Measurements from ENCODE around the gene GPR18.
"Not testable (repeated sequence)": the region's sequence is repeated elsewhere in the genome, so short reads cannot be mapped to it uniquely, and the experiment has no call there.

GPR18 gene

DNA sequence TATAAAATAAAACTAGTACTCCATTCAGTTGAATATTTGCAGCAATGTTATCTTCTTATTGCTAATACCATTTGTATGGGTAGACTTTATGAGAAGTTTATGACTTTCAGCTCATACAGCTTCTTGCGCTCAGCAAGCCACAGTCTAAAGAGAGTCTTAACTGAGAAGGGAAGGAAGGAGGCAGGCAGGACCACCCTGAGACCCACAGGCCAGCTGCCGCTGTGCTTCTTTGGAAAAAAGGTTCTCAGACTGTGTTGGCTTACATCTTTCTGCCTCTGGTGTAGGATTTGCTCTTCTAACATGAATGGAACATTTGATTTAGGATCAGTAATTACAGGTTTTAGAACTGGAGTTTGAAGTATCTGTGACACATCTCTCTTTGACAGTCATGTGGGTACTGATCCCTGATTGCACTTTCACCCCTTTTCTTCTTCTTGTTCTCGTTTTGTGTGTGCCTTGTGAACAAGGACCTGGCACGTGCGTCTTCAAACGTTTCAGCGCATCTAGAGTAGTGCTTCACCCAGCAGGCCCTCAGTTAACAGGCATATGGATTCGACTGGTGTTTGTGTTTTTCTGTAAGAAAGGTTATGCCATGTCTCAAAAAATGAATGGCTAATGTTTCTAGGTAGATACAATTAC lies 7.1 kb upstream of the GPR18 start:
- DNase-seq = no peak

DNA sequence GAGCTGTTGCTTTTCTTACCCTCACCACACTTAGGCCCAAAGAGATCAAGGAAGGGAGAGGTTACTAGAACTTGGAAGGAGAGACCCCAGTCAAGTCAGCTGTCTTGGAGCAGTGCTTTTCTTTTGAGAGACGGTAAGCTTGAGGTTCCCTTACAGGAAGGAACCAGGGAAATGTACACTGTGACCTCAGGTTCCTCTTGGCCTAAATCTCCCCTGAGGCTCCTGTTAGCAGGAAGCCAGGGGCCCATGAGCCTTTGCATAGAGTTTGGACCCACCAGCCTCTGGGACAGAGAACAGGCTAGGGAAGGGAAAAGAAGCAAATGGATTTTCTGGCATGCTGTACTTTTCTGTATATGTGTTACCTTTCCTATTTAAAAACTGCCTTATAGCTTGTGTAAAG lies 5.9 kb upstream of the GPR18 start:
- no peak for DNase-seq

DNA sequence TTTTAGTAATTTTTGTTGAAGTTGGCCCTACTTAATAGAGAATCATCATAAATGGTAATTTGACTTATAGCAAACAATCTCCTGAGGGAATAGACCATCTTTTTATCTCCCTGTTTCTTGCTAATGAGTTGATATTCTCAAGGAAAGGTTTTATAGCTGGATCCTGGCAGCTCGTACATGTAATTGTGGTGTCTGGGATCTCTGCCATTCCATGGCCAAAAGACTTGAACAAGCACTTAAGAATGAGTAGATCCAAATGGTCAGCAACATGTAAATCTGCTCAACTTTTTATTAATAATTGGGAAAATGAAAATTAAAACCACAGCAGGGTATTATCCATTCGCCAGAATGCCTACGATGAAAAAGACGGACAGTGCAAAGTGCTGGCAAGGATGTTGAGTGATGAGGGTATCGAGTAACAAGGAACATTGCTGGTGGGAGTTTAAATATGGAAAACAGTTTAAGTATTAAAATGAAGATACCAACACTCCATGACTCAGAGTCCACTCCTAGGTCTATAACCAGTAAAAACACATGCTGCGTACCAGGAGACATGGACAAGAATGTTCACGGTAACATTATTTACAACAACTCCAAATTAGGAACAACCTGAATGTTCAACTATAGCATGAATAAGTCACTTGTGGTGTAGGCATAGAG lies 5.1 kb upstream of the GPR18 start:
- DNase-seq = no peak

DNA sequence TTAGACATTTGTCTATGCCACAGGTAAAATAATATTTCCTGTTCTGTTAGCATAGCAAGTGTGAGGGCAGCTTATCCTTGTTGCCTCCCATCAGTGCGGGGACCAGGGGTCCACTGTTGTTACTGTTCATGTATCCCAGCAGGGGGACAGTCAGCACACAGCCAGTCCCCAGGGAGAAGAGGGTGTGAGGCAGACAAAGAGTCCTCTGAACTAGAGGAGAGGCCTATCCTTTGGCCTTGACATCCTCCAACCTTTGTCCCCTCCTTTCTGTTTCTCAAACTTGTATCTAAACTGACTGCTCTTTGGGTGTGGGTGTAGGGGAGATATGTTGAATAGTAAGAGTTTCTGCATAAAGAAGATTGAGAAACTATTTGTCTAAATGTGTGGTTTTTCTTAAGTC lies 2.9 kb upstream of the GPR18 start:
- DNase-seq = no peak

DNA sequence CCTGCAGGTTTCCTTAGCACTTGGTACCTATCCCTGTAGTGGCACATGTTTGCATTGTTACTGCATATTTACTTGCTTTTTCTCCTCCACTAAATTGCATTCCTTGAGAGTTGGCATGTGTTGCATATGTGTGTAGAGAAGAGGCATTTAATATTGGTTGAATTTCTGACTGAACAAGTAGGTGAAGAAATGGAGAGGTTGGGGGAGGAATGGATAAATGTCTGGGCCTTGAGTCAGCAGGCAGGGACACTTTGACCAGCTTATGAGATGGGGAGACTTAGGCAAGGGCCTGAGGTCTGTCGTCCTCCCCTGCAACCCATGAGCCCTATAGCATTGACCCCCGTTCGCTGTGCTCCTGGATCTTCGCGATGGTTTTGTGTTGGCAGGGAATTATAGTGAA lies 2.0 kb upstream of the GPR18 start:
- DNase-seq = no peak

DNA sequence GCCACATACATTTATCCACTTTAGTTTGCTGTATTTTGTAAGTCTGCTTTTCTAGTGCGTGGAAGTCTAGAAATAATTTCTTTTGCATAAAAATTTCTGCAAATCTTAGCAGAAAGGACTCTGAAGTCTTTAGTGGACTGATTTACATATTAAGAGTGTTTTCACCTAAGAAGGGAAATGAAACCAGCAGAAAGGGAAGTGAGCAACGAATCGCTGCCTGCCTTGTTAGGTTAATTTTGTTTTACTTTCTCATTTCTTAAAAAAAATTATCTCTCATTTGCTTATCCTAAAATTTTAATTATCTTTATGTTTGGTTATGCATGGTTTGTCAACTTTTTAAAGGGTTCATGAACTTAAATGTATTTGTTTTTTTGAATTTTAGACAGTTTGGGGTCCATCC lies 767 bp upstream of the GPR18 start:
- DNase-seq = no peak

DNA sequence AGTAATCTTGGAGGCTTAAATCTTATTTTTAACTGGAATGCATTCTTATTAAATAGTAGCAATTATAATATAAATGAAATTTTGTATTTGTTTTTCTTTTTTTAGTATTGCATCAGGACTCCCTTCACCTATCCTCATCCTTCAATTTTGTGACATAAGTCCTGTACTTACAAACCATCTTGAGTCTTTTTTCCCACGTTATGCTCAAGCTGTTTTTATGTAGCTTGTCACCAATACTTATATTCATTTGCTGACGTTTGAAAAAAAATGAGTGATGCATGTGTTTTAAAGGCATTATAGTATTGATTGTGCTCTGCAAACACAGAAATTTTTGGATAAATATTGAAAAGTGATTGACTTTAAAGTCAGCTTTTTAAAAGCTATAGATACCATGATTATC lies 888 bp downstream of the GPR18 start:
- no peak for DNase-seq

DNA sequence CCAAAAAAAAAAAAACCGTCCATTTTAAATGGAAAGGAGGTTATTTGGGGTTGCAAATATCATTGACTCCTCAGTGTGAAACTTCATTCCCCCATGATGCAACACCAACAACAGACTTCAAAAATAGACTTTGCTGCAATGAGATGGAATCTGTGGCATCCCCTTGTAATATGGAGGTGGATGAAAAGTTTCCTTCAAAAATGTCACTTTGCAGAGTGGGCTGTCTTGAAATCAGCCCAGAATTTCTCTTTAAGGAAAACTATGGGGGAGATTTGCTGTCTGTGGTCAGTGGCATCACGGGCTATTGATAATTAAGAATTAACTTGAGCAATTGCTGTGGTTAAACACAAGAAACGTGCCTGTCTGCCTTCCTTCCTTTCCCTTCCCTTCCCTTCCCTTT lies 1.5 kb downstream of the GPR18 start:
- no peak for DNase-seq

DNA sequence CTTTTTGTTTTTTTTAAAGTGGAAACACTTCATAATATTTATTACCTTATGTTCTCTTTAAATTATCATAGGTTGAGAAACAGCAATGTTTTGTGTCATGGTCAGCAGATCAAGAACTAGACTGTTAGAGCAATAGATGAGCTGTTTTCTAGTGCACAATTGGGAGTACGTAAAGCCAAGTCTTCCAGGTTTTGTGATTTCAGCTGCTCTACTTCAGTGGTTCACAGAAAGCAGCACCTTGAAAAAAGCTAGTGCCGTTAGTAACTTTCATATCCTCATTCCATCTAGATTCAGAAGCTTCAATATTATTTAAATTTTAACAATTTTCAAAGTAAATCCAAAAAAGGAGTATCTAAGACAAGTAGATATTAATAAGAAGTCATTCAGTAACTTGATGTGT lies 1.9 kb downstream of the GPR18 start:
- DNase-seq = no peak

DNA sequence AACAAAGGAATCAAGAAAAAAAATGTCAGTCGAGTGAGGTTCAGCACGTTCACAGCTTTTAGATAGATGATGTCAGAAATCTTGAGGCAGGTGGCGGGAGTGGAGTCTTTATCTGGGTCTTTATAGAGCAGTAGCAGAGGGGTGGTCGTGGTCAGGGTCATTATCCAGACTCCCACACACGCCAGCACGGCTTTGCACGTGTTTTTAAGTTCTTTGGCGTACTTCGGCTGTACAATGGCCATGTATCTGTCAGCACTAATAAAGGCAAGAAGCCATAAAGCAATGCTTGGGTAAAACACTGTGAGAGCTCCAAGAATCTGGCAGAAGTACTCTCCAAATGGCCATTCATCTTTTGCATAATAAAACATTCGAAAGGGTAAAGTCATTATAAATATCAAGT lies 2.9 kb downstream of the GPR18 start:
- no peak for DNase-seq

DNA sequence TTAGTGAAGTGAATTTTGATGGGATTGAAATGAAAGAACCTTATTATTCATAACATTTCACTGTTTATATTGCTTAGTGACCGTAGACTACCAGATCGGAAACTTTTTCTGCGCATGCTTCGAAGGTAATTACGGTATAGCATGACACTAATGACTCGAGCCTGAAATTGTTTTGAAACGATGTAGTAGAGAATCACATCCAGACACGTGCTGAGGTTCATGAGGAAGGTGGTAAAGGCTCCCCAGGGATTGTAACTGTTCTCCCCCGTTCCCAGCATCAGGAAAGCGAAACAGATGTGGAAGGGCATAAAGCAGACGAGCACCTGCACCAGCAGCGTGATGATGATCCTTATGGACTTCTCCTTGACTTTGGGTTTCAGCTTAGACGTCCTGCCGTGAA lies 3.3 kb downstream of the GPR18 start:
- DNase-seq = no peak

DNA sequence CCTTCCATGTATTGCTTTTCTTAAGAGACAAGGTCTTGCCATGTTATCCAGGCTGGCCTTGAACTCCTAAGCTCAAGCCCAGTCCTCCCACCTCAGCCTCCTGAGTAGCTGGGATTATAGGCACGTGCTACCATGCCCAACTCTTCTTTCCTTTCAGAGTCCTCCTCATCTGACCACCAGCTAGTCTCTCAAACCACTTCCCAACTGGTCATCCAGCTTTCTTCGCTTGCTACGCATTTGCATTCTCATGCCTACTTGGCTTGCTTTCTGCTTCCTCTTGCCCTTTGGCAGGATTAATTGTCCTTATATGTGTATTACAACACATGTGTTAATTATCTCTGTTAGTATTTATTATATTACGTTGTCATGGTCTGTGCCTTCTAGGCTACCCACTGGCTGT lies 6.3 kb downstream of the GPR18 start:
- no peak for DNase-seq

DNA sequence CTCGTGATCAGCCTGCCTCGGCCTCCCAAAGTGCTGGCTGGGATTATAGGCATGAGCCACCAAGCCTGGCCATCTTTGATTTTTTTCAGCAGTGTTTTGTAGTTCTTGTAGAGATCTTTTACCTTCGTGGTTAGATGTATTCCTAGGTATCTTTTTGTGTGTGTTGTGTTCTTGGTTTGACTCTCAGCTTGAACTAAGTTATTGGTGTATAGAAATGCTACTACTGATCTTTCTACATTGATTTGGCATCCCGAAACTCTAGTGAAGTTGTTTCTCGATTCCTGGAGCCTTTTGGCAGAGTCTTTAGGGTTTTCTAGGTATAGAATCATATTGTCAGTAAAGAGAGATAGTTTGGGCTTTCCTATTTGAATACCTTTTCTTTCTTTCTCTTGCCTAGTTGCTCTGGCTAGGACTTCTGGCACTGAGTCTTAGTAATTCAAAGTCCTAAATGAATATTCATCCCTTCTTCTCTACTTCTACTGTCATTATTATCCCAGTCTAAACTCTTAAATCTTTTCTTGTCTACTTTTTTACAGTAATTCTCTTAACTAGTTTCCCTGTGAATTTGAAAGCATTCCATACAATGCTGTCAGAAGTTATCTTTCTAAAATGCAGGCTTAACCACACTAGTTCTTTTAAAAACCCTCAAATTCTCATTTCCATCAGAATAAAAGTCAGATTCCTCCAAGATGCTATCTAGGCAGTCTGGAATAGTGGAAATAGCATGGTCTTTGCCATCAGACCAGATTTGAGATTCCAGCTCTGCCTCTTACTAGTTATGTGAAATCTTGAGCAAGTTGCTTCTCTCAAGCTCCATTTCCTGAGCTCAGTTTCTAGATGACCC lies 7.0 kb downstream of the GPR18 start:
- DNase-seq = no peak

DNA sequence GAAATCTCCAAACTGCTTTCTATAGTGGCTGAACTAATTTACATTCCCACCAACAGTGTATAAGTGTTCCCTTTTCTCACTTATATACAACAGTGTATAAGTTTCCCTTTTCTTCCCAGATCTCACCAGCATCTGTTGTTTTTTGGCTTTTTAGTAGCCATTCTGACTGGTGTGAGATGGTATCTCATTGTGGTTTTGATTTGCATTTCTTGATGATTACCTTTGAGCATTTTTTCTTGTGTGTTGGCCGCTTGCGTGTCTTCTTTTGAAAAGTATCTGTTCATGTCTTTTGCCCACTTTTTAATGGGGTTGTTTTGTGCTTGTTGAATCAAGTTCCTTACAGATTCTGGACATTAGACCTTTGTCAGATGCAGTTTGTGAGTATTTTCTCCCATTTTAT lies 8.6 kb downstream of the GPR18 start:
- not testable (repeated sequence) for DNase-seq

DNA sequence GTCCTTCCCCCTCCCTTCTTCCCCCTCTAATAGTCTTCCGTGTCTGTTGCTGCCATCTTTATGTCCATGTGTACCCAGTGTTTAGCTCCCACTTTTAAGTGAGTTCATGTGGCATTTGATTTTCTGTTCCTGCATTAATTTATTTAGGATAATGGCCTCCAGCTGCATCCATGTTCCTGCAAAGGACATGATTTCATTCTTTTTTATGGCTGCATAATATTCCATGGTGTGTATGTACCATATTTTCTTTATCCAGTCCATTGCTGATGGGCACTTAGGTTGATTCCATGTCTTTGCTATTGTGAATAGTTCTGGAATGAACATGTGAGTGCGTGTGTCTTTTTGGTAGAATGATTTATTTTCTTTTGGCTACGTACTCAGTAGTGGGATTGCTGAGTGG lies 9.0 kb downstream of the GPR18 start:
- DNase-seq = not testable (repeated sequence)

DNA sequence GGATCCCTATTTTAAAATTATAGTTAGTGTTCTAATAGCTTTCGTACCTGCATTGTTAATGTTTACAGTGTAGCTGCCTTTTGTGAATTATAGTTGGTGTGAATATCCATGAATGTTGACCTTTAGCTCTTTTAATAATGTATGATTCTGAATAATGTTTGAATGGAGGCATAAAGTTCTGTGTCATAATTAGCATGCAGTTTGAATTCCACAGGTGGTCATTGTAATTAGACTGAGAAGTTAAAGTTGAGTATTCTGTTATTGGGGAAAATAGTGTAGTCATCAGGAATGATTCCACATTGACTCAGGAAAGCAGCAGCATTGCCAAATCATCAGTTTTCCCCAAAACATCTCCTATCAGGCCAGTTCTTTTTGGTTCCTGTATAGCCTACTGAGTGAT lies 12.1 kb downstream of the GPR18 start:
- DNase-seq = no peak

DNA sequence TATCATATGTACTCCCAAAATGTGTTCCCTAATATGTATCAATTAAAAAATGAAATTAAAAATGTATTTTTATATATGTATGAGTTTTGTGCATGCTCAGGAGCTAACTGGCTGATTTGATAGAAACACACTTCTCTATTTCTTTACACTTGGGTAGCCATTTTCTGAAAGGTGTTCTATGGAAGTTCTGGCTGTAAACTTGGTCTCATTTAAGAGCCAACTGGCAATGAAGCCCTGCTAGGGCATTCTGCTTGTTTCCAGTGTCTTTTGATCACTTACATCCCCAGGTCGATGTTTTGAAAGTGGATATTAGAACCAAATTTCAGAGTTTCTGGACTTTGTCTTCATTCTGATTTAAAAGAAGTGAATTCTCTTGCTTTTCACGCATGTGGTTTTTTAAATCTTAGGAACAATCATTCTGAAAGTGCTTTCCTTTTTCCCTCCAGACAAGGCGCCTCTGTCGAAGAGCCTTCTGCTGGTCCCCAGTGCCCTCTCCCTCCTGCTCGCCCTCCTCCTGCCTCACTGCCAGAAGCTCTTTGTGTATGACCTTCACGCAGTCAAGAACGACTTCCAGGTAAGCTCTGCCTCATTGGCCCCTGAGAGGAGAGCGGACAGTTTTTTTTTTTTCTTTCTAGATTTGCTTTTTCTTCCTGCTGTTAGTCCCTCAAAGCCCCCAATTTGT lies 20.1 kb downstream of the GPR18 start:
- no peak for DNase-seq

DNA sequence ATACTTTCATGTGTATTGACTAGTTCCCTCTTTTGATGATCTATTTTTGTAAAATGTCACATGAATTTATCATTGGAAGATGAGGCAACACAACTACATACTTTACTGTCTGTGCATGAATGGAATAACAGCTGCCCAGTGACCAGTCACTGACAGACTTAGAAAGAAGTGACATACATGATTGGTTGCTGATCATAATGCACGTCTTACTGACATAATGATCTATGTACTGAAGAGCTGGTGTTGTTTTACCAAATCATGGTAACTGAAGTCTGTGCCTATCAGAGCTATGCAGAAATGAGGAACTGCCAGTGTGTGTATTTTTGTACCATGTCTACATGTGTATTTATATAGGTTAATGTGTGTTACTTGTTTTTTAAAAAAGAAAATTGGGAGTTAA lies 26.5 kb downstream of the GPR18 start:
- no peak for DNase-seq

DNA sequence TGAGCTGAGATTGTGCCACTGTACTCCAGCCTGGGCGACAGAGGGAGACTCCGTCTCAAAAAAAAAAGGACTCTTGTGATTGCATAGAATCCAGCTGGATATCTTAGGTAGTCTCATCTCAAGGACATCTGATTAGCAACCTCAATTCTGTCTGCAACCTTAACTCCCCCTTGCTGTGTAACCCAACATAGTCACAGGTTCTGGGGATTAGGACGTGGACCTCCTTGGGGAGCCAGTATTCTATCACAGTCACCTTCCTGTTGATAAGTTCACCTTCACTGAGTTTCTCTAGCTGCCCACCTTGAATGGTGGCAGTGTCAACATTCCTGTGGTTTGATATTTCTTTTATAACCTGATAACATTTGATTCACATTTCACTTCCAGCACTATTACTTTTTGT lies 27.2 kb downstream of the GPR18 start:
- no peak for DNase-seq

DNA sequence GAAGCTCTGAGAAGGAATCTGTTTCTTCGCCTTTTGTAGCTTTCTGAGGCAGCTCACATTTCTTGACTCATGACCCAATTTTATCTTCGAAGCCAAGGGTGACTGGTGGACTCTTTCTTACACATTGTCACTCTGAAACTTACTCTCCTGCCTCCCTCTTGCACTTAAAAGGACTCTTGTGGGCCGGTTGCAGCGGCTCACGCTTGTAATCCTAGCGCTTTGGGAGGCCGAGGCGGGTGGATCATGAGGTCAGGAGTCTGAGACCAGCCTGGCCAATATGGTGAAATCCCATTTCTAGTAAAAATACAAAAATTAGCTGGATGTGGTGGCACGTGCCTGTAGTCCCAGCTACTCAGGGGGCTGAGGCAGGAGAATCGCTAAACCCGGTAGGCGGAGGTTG lies 27.6 kb downstream of the GPR18 start:
- DNase-seq = not testable (repeated sequence)

DNA sequence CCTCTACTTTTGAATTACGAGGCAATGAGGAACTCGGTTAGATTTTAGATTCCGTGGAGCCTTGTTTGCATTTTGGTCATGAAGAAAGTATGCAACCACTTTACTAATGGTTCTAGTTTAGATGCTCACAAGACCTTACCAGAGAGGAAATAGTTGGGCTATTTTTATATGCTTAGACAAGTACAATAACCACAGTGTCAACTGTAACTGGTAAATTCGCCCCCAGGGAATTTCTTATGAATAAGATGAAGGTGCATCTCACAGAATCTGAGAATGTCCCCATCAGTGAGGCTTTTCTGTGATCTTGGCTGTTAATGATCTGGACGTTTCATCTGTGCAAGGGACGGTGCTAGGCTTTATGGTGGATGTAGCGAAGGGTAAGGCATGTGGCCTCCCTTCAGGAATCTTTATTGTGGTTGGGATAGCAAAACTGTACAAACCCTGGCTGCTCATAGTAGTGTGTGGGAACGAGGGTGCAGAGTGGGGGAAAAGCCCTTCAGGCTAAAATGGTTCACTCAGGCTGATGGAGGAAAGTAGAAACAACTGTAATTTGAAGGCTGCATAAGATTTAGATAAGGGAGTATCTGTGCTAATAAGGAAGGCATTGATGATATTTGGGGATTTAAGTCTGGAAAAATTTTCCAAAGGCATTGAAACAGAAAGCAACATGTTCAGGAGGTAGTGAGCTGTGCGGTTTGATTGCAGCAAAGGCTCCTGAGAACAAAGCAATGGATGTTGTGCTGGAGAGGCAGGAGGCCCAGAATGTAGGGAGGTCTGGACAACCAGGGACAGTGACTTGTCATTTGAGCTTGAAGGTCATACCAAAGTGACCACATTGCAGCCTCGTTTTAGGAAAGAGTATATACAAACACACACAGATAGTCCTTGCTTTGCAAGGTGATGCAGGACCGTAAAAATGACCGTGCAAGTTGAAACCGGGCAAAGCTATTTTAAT lies 29.2 kb downstream of the GPR18 start:
- DNase-seq = no peak

DNA sequence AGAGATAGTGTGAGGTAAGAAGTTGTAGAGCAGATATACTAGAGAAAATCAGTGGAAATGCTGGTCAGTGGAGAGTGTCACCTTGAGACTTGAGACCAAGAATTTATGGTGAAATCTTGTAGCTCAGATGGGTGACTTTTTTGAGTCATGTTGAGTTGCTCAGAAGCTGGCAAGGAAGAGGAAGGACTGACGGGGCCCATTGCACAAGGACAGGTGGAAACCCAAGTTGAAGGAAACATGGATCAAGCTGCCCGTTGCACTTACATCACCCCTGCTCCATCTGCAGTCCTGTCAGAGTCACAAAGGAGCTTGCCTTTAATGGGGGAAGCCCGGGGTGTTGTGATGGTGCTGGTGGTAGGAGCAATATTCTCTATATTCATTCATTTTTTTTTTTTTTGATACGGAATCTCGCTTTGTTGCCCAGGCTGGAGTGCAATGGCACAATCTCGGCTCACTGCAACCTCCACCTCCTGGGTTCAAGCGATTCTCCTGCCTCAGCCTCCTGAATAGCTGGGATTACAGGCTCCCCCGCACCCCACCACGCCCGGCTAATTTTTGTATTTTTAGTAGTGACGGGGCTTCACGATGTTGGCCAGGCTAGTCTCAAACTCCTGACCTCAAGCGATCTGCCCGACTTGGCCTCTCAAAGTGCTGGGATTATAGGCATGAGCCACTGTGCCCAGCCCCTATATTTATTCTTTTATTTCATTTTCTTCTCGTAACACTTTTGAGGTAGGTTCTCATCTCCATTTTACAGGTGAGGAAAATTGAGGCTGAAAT lies 30.1 kb downstream of the GPR18 start:
- no peak for DNase-seq
